ENCODE results near the gene SEC22B.
"Not testable (repeated sequence)": the region's sequence is repeated elsewhere in the genome, so short reads cannot be mapped to it uniquely, and the experiment has no call there.

GRCh38 chr1:120126216-120126615 lies 50.1 kb downstream of the SEC22B start:
- TF ChIP-seq RAD51 (IDR thresholded peaks at IDR 0.05; ENCODE audit: borderline replicate concordance); HDAC2 (CRISPR knock-in tag; IDR thresholded peaks at IDR 0.05); USF2 (IDR thresholded peaks at IDR 0.05; ENCODE audit: low read depth, low read length); USF2 (CRISPR knock-in tag; IDR thresholded peaks at IDR 0.05; ENCODE audit: borderline replicate concordance); CBFB (CRISPR knock-in tag; IDR thresholded peaks at IDR 0.05); ATRX (CRISPR knock-in tag; IDR thresholded peaks at IDR 0.05; ENCODE audit: borderline replicate concordance); ZNF274 (CRISPR knock-in tag; IDR thresholded peaks at IDR 0.05); ZNF101 (CRISPR knock-in tag; IDR thresholded peaks at IDR 0.05; ENCODE audit: borderline replicate concordance, low read depth); SP5 (CRISPR knock-in tag; IDR thresholded peaks at IDR 0.05; ENCODE audit: borderline replicate concordance, low read depth); CTCF (CRISPR knock-in tag; IDR thresholded peaks at IDR 0.05); ZNF318 (CRISPR knock-in tag; IDR thresholded peaks at IDR 0.05); CBX2 (IDR thresholded peaks at IDR 0.05; ENCODE audit: low read depth, low read length); CBX2 (CRISPR knock-in tag; IDR thresholded peaks at IDR 0.05; ENCODE audit: low read depth); ZFP41 (CRISPR knock-in tag; IDR thresholded peaks at IDR 0.05; ENCODE audit: borderline replicate concordance): not testable (repeated sequence)
